HepG2 (cell line): ENCODE measurements around the gene PSKH1. TPM values are rescaled to one million over a fixed set of nuclear protein-coding genes. Genes with fewer than 3 reads are reported as not detected.
A peak's percentile ranks its signal among the peaks of the same experiment; 100 is the strongest.

Source experiments
- ARNTL ChIP-seq: sonication (generic); formaldehyde crosslinking; IDR thresholded peaks from 2 replicates; pipeline ENCODE4 v1.4.0; 2020; ENCODE audit warnings: mild to moderate bottlenecking, missing genetic modification reagents
- HNRNPH1 ChIP-seq: fragments of 200-400 bp; formaldehyde crosslinking; optimal IDR thresholded peaks from 2 replicates; pipeline ENCODE3; 2017; ENCODE audit warnings: mild to moderate bottlenecking, low read depth, low read length
- MAZ ChIP-seq, 2 experiments: sonication (generic) in 1 of 2; formaldehyde crosslinking in 1 of 2; IDR thresholded peaks; 2 replicates each; pipeline versions ENCODE4 v1.5.0 to v1.6.1; 2012 to 2020; ENCODE audit warnings: low read depth in 2 of 2, mild to moderate bottlenecking in 2 of 2, borderline replicate concordance in 1 of 2, improper control_type of control experiment in 1 of 2, low read length in 1 of 2, missing genetic modification reagents in 1 of 2, moderate library complexity in 1 of 2
- NONO ChIP-seq, 2 experiments: fragments of 450-650 bp in 1 of 2; sonication (generic) in 1 of 2; formaldehyde crosslinking in 1 of 2; IDR thresholded peaks in 1 of 2; conservative IDR thresholded peaks in 1 of 2; 2 replicates each; pipeline versions ENCODE4 v1.6.1 to v1.8.0; 2017 to 2022; ENCODE audit warnings: mild to moderate bottlenecking in 1 of 2, missing genetic modification reagents in 1 of 2, moderate library complexity in 1 of 2
- RXRB ChIP-seq: IDR thresholded peaks from 2 replicates; pipeline ENCODE4 v1.6.1; 2016; ENCODE audit warnings: borderline replicate concordance, missing genetic modification reagents, missing compliant biosample characterization
- ZBTB8A ChIP-seq: sonication (generic); formaldehyde crosslinking; IDR thresholded peaks from 2 replicates; pipeline ENCODE4 v1.4.0; 2020; ENCODE audit warnings: mild to moderate bottlenecking, low read depth, missing genetic modification reagents, borderline replicate concordance
- polyA plus RNA-seq, 8 experiments: library from polyadenylated mRNA; depleted of rRNA in 3 of 8; stranded (reverse) in 7 of 8; unstranded in 1 of 8; fragments of >200 nt; fragmentation: Illumina TruSeq in 4 of 8; extraction: Trizol in 4 of 8; gene quantifications; 2 replicates each; pipeline versions ENCODE4 v1.2.1 to v1.2.3, GENCODE V29; 2011 to 2016; ENCODE audit warnings: low read depth in 4 of 8, missing spikeins in 1 of 8, mixed read lengths in 1 of 8; ENCODE audit not compliant: insufficient read depth in 1 of 8
- total RNA-seq, 5 experiments: library from RNA; depleted of rRNA; stranded (reverse); fragments of >200 nt; fragmentation: Illumina TruSeq; extraction: Trizol; gene quantifications; 2 replicates each; pipeline ENCODE4 v1.2.3, GENCODE V29; 2016; ENCODE audit warnings: low read depth in 1 of 5
- TF ChIP-seq, protein P1 (sequence below): sonication (generic); formaldehyde crosslinking; IDR thresholded peaks from 2 replicates; pipeline ENCODE4 v1.4.0; 2020; ENCODE audit warnings: missing genetic modification reagents
- TF ChIP-seq, protein P2 (sequence below): sonication (generic); formaldehyde crosslinking; IDR thresholded peaks from 2 replicates; pipeline ENCODE4 v1.5.0; 2020; ENCODE audit warnings: mild to moderate bottlenecking, missing genetic modification reagents
- TF ChIP-seq, protein P3 (sequence below): sonication (generic); formaldehyde crosslinking; IDR thresholded peaks from 2 replicates; pipeline ENCODE4 v1.5.0; 2020; ENCODE audit warnings: mild to moderate bottlenecking, missing genetic modification reagents, borderline replicate concordance
- TF ChIP-seq, protein P4 (sequence below): sonication (generic); formaldehyde crosslinking; IDR thresholded peaks from 2 replicates; pipeline ENCODE4 v1.5.1; 2020; ENCODE audit warnings: mild to moderate bottlenecking, moderate library complexity, missing genetic modification reagents

PSKH1 gene
- total and polyA plus RNA-seq, 2 of the 13 experiments (the other 11 are each of a cell fraction or from before 2014, with no cell fraction given) = 8.4 to 19.1 TPM

GRCh38 chr16:67942200-67942509, 49.1 kb downstream of the PSKH1 start (continued):
- TF ChIP-seq HNRNPH1 (no peak), RXRB (CRISPR knock-in tag) (peak; percentile 44; the same call in 1 of the 2 replicates), NONO (IDR thresholded peaks at IDR 0.05) (no peak), NONO (CRISPR knock-in tag; conservative IDR thresholded peaks at IDR 0.05) (no peak), ARNTL (CRISPR knock-in tag) (no peak), MAZ (IDR thresholded peaks at IDR 0.05; ENCODE audit: borderline replicate concordance, low read depth, low read length) (no peak), MAZ (CRISPR knock-in tag; IDR thresholded peaks at IDR 0.05; ENCODE audit: low read depth) (peak; percentile 61; the same call in 1 of the 2 replicates), ZBTB8A (CRISPR knock-in tag) (no peak)
- TF ChIP-seq, protein P1, sequence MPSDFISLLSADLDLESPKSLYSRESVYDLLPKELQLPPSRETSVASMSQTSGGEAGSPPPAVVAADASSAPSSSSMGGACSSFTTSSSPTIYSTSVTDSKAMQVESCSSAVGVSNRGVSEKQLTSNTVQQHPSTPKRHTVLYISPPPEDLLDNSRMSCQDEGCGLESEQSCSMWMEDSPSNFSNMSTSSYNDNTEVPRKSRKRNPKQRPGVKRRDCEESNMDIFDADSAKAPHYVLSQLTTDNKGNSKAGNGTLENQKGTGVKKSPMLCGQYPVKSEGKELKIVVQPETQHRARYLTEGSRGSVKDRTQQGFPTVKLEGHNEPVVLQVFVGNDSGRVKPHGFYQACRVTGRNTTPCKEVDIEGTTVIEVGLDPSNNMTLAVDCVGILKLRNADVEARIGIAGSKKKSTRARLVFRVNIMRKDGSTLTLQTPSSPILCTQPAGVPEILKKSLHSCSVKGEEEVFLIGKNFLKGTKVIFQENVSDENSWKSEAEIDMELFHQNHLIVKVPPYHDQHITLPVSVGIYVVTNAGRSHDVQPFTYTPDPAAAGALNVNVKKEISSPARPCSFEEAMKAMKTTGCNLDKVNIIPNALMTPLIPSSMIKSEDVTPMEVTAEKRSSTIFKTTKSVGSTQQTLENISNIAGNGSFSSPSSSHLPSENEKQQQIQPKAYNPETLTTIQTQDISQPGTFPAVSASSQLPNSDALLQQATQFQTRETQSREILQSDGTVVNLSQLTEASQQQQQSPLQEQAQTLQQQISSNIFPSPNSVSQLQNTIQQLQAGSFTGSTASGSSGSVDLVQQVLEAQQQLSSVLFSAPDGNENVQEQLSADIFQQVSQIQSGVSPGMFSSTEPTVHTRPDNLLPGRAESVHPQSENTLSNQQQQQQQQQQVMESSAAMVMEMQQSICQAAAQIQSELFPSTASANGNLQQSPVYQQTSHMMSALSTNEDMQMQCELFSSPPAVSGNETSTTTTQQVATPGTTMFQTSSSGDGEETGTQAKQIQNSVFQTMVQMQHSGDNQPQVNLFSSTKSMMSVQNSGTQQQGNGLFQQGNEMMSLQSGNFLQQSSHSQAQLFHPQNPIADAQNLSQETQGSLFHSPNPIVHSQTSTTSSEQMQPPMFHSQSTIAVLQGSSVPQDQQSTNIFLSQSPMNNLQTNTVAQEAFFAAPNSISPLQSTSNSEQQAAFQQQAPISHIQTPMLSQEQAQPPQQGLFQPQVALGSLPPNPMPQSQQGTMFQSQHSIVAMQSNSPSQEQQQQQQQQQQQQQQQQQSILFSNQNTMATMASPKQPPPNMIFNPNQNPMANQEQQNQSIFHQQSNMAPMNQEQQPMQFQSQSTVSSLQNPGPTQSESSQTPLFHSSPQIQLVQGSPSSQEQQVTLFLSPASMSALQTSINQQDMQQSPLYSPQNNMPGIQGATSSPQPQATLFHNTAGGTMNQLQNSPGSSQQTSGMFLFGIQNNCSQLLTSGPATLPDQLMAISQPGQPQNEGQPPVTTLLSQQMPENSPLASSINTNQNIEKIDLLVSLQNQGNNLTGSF (CRISPR knock-in tag) = no peak
- TF ChIP-seq, protein P2, sequence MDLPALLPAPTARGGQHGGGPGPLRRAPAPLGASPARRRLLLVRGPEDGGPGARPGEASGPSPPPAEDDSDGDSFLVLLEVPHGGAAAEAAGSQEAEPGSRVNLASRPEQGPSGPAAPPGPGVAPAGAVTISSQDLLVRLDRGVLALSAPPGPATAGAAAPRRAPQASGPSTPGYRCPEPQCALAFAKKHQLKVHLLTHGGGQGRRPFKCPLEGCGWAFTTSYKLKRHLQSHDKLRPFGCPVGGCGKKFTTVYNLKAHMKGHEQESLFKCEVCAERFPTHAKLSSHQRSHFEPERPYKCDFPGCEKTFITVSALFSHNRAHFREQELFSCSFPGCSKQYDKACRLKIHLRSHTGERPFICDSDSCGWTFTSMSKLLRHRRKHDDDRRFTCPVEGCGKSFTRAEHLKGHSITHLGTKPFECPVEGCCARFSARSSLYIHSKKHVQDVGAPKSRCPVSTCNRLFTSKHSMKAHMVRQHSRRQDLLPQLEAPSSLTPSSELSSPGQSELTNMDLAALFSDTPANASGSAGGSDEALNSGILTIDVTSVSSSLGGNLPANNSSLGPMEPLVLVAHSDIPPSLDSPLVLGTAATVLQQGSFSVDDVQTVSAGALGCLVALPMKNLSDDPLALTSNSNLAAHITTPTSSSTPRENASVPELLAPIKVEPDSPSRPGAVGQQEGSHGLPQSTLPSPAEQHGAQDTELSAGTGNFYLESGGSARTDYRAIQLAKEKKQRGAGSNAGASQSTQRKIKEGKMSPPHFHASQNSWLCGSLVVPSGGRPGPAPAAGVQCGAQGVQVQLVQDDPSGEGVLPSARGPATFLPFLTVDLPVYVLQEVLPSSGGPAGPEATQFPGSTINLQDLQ (CRISPR knock-in tag) = no peak
- TF ChIP-seq, protein P3, sequence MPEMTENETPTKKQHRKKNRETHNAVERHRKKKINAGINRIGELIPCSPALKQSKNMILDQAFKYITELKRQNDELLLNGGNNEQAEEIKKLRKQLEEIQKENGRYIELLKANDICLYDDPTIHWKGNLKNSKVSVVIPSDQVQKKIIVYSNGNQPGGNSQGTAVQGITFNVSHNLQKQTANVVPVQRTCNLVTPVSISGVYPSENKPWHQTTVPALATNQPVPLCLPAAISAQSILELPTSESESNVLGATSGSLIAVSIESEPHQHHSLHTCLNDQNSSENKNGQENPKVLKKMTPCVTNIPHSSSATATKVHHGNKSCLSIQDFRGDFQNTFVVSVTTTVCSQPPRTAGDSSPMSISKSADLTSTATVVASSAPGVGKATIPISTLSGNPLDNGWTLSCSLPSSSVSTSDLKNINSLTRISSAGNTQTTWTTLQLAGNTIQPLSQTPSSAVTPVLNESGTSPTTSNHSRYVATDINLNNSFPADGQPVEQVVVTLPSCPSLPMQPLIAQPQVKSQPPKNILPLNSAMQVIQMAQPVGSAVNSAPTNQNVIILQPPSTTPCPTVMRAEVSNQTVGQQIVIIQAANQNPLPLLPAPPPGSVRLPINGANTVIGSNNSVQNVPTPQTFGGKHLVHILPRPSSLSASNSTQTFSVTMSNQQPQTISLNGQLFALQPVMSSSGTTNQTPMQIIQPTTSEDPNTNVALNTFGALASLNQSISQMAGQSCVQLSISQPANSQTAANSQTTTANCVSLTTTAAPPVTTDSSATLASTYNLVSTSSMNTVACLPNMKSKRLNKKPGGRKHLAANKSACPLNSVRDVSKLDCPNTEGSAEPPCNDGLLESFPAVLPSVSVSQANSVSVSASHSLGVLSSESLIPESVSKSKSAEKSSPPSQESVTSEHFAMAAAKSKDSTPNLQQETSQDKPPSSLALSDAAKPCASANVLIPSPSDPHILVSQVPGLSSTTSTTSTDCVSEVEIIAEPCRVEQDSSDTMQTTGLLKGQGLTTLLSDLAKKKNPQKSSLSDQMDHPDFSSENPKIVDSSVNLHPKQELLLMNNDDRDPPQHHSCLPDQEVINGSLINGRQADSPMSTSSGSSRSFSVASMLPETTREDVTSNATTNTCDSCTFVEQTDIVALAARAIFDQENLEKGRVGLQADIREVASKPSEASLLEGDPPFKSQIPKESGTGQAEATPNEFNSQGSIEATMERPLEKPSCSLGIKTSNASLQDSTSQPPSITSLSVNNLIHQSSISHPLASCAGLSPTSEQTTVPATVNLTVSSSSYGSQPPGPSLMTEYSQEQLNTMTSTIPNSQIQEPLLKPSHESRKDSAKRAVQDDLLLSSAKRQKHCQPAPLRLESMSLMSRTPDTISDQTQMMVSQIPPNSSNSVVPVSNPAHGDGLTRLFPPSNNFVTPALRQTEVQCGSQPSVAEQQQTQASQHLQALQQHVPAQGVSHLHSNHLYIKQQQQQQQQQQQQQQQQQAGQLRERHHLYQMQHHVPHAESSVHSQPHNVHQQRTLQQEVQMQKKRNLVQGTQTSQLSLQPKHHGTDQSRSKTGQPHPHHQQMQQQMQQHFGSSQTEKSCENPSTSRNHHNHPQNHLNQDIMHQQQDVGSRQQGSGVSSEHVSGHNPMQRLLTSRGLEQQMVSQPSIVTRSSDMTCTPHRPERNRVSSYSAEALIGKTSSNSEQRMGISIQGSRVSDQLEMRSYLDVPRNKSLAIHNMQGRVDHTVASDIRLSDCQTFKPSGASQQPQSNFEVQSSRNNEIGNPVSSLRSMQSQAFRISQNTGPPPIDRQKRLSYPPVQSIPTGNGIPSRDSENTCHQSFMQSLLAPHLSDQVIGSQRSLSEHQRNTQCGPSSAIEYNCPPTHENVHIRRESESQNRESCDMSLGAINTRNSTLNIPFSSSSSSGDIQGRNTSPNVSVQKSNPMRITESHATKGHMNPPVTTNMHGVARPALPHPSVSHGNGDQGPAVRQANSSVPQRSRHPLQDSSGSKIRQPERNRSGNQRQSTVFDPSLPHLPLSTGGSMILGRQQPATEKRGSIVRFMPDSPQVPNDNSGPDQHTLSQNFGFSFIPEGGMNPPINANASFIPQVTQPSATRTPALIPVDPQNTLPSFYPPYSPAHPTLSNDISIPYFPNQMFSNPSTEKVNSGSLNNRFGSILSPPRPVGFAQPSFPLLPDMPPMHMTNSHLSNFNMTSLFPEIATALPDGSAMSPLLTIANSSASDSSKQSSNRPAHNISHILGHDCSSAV (CRISPR knock-in tag) = no peak
- TF ChIP-seq, protein P4, sequence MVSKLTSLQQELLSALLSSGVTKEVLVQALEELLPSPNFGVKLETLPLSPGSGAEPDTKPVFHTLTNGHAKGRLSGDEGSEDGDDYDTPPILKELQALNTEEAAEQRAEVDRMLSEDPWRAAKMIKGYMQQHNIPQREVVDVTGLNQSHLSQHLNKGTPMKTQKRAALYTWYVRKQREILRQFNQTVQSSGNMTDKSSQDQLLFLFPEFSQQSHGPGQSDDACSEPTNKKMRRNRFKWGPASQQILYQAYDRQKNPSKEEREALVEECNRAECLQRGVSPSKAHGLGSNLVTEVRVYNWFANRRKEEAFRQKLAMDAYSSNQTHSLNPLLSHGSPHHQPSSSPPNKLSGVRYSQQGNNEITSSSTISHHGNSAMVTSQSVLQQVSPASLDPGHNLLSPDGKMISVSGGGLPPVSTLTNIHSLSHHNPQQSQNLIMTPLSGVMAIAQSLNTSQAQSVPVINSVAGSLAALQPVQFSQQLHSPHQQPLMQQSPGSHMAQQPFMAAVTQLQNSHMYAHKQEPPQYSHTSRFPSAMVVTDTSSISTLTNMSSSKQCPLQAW (CRISPR knock-in tag) = no peak
